Adrenal gland (tissue), 5 donors: Measurements from ENCODE around the gene SRCAP.

Experiments used
- POLR2A ChIP-seq, 2 donors: fragments of 450-650 bp; IDR thresholded peaks; one replicate each; pipeline ENCODE4 v1.6.1; 2017; ENCODE audit warnings: antibody characterized with exemption in 2 of 2, mild to moderate bottlenecking in 2 of 2, moderate library complexity in 1 of 2
- TF ChIP-seq, protein P1 (sequence below), 6 experiments: fragments of 450-650 bp in 4 of 6; fragments of 200-600 bp in 2 of 6; sonication (generic) in 1 of 6; IDR thresholded peaks; 1 replicate in 5 of 6; 2 replicates in 1 of 6; pipeline versions ENCODE4 v1.5.1 to v1.8.0; 2016 to 2021; ENCODE audit warnings: antibody characterized with exemption in 6 of 6, mild to moderate bottlenecking in 2 of 6, moderate library complexity in 1 of 6
- donor health status: DM: no; HTN: no; CAD: no.

- TF ChIP-seq, protein P1, sequence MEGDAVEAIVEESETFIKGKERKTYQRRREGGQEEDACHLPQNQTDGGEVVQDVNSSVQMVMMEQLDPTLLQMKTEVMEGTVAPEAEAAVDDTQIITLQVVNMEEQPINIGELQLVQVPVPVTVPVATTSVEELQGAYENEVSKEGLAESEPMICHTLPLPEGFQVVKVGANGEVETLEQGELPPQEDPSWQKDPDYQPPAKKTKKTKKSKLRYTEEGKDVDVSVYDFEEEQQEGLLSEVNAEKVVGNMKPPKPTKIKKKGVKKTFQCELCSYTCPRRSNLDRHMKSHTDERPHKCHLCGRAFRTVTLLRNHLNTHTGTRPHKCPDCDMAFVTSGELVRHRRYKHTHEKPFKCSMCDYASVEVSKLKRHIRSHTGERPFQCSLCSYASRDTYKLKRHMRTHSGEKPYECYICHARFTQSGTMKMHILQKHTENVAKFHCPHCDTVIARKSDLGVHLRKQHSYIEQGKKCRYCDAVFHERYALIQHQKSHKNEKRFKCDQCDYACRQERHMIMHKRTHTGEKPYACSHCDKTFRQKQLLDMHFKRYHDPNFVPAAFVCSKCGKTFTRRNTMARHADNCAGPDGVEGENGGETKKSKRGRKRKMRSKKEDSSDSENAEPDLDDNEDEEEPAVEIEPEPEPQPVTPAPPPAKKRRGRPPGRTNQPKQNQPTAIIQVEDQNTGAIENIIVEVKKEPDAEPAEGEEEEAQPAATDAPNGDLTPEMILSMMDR (IDR thresholded peaks at IDR 0.05), result no peak
- TF ChIP-seq POLR2A (IDR thresholded peaks at IDR 0.05), result no peak
These were observed 1.5 kb downstream of the SRCAP start for GRCh38 chr16:30700491-30700890.
